ENCODE measurements around the gene SLC7A5.
A peak's percentile ranks its signal among the peaks of the same experiment; 100 is the strongest.

SLC7A5 gene

GRCh38 chr16:87844809-87845208, 24.5 kb downstream of the SLC7A5 start:
- H3K9ac ChIP-seq (ENCODE audit: low read length), result no peak overlapping the region
- H3K36me3 ChIP-seq (ENCODE audit: insufficient read depth, low read length), result peaks cover 94% of the 10 kb centered on the region
- no peaks in the 10 kb centered on the region for H3K9me3 ChIP-seq (ENCODE audit: low read length)
- no peaks in the 10 kb centered on the region for H3F3A ChIP-seq (ENCODE audit: insufficient read depth, low read length)
- H3K9me2 ChIP-seq (ENCODE audit: low read depth, low read length), result no peaks in the 10 kb centered on the region
- TF ChIP-seq EZH2 (IDR thresholded peaks at IDR 0.05; ENCODE audit: borderline replicate concordance, low read length), result no peak
- no peak for TF ChIP-seq CTCF (IDR thresholded peaks at IDR 0.05; ENCODE audit: low read length)
- H3K4me2 ChIP-seq (ENCODE audit: low read length), result no peak overlapping the region
- peaks cover 16% of the 10 kb centered on the region for H3K4me1 ChIP-seq (ENCODE audit: insufficient read depth, low read length, severe bottlenecking)
- H4K20me1 ChIP-seq (ENCODE audit: insufficient read depth, low read length), result no peaks in the 10 kb centered on the region
- H2AFZ ChIP-seq (ENCODE audit: low read length), result no peak overlapping the region
- 0 out of 2 replicates have a peak, but pooled peaks cover 12% of the 10 kb centered on the region for H3K79me2 ChIP-seq (ENCODE audit: insufficient read depth, low read length)
- no peak overlapping the region for H3K27ac ChIP-seq (ENCODE audit: low read depth, low read length, poor library complexity, severe bottlenecking)
- H3K27me3 ChIP-seq (ENCODE audit: insufficient read depth, low read length), result no peaks in the 10 kb centered on the region
- H3K4me3 ChIP-seq (ENCODE audit: low read depth, low read length, poor library complexity, severe bottlenecking), result no peak overlapping the region

- H3K27me3 ChIP-seq (ENCODE audit: insufficient read depth, low read length), result no peaks in the 10 kb centered on the region
- peaks cover 94% of the 10 kb centered on the region for H3K36me3 ChIP-seq (ENCODE audit: insufficient read depth, low read length)
- H3K9ac ChIP-seq (ENCODE audit: low read length), result no peak overlapping the region
- H3K4me1 ChIP-seq (ENCODE audit: insufficient read depth, low read length, severe bottlenecking), result peaks cover 16% of the 10 kb centered on the region
- H3K27ac ChIP-seq (ENCODE audit: low read depth, low read length, poor library complexity, severe bottlenecking), result no peak overlapping the region
- TF ChIP-seq CTCF (IDR thresholded peaks at IDR 0.05; ENCODE audit: low read length) (peak; percentile 25; the same call in 1 of the 2 replicates), EZH2 (IDR thresholded peaks at IDR 0.05; ENCODE audit: borderline replicate concordance, low read length) (no peak)
- no peaks in the 10 kb centered on the region for H3K9me2 ChIP-seq (ENCODE audit: low read depth, low read length)
- no peak overlapping the region for H3K4me2 ChIP-seq (ENCODE audit: low read length)
- no peaks in the 10 kb centered on the region for H3K9me3 ChIP-seq (ENCODE audit: low read length)
- no peak overlapping the region for H2AFZ ChIP-seq (ENCODE audit: low read length)
- H3F3A ChIP-seq (ENCODE audit: insufficient read depth, low read length), result no peaks in the 10 kb centered on the region
- H3K79me2 ChIP-seq (ENCODE audit: insufficient read depth, low read length), result 0 out of 2 replicates have a peak, but pooled peaks cover 7% of the 10 kb centered on the region
- H4K20me1 ChIP-seq (ENCODE audit: insufficient read depth, low read length), result no peaks in the 10 kb centered on the region
- H3K4me3 ChIP-seq (ENCODE audit: low read depth, low read length, poor library complexity, severe bottlenecking), result no peak overlapping the region
These were observed 25.1 kb downstream of the SLC7A5 start for GRCh38 chr16:87844120-87844733.

GRCh38 chr16:87843678-87844105, 25.6 kb downstream of the SLC7A5 start:
- Histone ChIP-seq H3K9ac (ENCODE audit: low read length) (no peak overlapping the region), H3K36me3 (ENCODE audit: insufficient read depth, low read length) (peaks cover 94% of the 10 kb centered on the region), H3K27me3 (ENCODE audit: insufficient read depth, low read length) (no peaks in the 10 kb centered on the region), H3K9me2 (ENCODE audit: low read depth, low read length) (no peaks in the 10 kb centered on the region), H3F3A (ENCODE audit: insufficient read depth, low read length) (no peaks in the 10 kb centered on the region), H3K4me1 (ENCODE audit: insufficient read depth, low read length, severe bottlenecking) (peaks cover 16% of the 10 kb centered on the region), H3K27ac (ENCODE audit: low read depth, low read length, poor library complexity, severe bottlenecking) (peak overlapping the region; percentile 37), H3K4me3 (ENCODE audit: low read depth, low read length, poor library complexity, severe bottlenecking) (no peak overlapping the region), H2AFZ (ENCODE audit: low read length) (no peak overlapping the region), H4K20me1 (ENCODE audit: insufficient read depth, low read length) (no peaks in the 10 kb centered on the region), H3K9me3 (ENCODE audit: low read length) (no peaks in the 10 kb centered on the region), H3K79me2 (ENCODE audit: insufficient read depth, low read length) (0 out of 2 replicates have a peak, but pooled peaks cover 2% of the 10 kb centered on the region), H3K4me2 (ENCODE audit: low read length) (no peak overlapping the region)
- TF ChIP-seq CTCF (IDR thresholded peaks at IDR 0.05; ENCODE audit: low read length) (no peak), EZH2 (IDR thresholded peaks at IDR 0.05; ENCODE audit: borderline replicate concordance, low read length) (no peak)
